IPS-18c (cell line): ENCODE results near the gene CRTAC1.

ENCODE experiments used
- H3K4me3 ChIP-seq: 2 replicates; pipeline ENCODE4 v1.7.0; 2013; ENCODE audit warnings: low read depth, mild to moderate bottlenecking, low read length, moderate library complexity; ENCODE audit not compliant: insufficient read depth
- H3K9me3 ChIP-seq: one replicate; pipeline ENCODE4 v1.6.1; 2013; ENCODE audit warnings: mild to moderate bottlenecking, low read length, moderate library complexity; ENCODE audit not compliant: control insufficient read depth, insufficient read depth

CRTAC1 gene

DNA sequence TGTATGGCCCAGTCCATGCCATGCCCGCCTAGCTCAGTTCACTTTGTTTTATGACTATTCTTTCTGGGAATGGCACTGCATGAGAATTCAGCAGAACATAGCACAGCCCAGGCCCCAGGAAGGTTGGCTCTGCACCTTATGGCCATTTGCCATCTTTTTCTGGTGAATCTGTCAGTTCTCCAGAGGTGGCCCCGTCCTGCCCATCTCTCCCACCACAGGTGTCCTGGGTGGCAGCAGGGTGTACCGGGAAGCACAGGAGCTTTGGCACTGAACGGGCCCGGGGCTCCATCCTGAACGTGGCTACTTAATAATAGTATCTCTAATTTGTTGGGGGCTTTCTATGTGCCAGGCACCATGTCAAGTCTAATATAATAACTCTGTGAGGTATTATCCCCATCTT, 156.1 kb downstream of the CRTAC1 start:
- Histone ChIP-seq H3K9me3 (no peaks in the 10 kb centered on the region), H3K4me3 (no peak overlapping the region)

DNA sequence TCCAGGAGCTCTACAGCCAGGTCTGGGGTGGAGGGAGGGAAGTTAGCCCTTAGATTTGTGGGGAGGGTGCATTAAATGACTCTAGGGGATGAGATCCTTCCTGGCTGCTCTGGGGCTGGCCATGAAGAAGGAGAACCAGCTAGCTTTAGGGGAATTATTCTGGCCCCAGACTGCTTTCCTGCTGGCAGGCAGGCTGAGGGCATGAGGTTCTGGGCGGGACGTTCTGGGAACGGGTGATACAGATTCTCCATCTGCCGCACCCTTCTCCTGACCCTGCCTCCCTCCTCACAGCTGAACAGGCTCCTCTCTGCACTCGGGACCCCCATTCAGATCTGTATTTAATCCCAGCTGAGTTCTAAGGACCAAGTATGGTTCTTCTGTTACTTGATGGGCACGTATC, 156.9 kb downstream of the CRTAC1 start:
- Histone ChIP-seq H3K4me3 (no peak overlapping the region), H3K9me3 (no peaks in the 10 kb centered on the region)

DNA sequence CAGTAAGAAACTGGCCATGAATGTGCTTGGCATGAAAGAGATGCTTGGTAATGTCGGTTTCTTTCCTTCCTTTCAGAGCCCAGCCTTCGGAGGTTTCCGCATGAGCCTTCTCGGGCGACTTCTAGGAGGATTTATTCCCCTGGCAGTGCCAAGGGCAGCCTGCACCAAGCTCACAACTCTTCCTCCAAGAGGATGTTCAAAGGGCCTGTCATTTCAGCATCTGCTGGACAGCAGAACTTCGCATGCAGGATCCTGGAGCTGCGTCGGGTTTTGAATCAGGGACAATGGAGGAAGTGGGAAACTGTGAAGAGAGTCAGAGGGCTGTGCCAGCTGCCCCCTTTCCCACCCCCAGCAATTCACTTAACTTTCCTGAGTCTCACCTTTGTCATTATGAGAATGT, 159.4 kb downstream of the CRTAC1 start:
- Histone ChIP-seq H3K4me3 (no peak overlapping the region), H3K9me3 (no peaks in the 10 kb centered on the region)

DNA sequence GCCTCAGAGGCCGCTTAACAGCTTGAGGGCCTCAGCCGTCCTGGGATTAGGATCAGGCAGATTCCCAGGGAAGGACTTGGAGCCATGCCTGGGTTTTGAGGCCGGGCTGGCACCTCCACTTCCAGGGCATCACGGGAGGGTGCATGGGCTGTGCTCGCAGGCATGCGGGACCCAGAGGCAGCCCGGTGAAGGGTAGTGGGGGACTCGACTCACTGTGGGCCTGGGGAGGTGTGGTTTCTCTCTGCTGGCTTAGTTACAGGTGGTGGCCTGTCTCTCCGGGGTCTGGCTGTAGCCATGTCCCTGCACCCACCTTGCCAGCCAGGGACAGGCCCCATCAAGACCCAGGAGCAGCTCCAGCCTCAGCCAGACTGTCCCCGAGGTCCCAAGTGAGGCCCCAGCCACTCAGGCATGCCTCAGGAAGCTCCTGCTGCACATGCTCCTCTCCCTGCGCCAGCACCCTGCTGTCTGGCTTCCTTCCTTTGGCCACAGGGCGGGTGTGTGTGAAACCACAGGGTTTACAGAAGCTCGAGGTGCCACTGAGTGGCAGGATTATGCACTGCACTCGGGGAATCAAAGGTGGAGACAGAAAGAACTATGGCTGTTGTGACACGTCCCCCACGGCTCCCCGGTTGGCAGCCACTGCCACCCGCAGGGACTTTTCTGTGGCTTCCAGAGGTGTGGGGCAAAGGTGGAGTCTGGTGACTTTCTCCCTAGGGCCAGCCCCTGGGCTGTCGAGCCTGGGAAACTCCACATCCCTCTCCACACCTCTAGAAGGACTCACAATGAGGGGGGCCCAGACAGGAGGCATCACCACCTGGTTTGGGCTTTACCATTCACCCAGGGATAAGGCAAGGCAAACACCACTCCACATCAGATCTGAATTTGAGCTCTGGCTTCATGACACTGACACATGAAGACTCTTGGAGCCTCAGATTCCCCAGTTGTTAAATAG, 161.1 kb downstream of the CRTAC1 start:
- Histone ChIP-seq H3K4me3 (no peak overlapping the region), H3K9me3 (no peaks in the 10 kb centered on the region)

DNA sequence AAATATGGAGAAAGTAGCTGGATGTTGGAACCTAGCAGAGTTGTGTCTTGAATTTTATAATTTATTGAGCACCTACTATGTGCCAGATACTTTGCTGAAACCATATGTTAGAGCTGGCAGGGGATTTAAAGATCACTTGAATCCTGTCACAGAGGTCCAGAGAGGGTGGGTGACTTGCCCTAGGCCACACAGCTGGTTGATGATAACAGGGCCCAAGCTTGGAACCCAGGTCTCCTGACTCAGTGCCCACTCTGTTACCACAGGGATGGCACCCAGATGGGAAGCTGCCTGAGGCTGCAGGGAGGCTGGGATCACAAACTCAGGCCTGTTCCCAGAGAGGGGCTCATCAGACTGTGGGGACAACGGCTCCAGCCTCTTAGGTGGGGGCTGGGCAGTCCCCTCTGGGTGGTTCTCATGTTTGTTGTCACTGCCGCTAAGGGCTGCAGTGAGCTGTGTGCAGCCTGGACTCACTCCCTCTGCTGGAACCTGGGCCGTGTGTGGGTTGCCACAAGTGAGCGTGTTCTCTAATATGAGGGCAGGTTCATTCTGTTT, 162.2 kb downstream of the CRTAC1 start:
- H3K4me3 ChIP-seq: no peak overlapping the region
- H3K9me3 ChIP-seq: no peaks in the 10 kb centered on the region

DNA sequence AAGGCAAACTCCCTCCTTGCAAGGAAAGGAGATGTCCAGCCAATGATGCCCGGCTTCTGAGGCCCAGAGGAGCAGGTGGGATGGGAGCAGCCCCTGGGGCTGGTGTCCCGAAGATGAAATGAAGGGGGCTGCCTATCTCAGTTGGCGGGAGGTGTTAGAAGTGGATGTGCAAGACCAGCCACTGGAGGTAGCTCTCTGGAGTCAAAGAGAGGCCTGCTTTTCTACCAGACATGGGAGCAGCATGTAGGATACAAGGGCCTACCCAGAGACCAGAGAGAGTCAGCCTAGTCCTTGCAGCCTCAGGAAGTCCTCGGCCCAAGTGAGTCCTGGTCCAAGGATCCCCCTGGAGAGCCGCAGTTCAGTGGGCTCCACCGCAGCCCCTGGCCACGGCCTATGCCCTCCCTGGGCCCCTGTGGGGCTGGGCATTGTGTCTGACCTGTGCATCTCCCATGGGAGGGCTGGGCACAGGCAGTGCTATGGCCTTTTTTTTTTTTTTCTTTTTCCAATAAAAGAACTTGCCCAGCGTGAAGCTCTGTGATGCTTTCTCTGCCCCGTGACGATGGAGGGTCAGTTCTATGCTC, 163.1 kb downstream of the CRTAC1 start:
- no peaks in the 10 kb centered on the region for H3K9me3 ChIP-seq
- no peak overlapping the region for H3K4me3 ChIP-seq

DNA sequence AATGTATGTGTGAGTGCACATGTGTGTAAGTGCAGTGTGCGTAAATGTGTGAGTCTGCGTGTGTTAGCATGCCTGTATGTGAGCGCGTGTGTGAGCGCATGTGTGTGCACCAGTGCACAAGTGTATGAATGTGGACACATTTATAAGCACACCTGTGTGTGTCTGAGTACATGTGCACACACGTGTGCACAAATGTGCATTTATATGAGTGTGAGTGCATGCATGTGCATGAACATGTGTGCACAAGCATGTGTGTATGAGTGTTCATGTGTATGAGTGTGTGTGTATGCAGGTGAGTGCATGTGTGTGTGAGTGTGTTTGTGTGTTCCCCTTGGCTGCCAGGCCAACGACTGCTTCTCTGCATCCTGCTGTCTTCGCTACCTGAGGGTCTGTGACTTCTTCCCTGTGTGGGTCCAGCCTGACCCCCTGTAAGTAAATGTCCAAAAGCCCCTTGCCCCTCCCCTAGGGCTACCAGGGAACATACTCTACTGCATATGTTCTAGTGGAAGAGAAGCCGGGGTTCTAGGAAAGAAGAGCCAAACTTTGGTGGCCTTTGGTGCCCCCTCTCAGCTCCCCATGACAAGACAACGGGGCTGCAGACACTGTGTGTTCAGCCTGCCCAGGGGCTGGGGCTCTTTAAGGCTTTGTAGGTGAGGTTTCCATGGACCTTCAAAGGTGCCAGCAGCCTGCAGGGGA, 163.7 kb downstream of the CRTAC1 start:
- Histone ChIP-seq H3K4me3 (no peak overlapping the region), H3K9me3 (no peaks in the 10 kb centered on the region)

DNA sequence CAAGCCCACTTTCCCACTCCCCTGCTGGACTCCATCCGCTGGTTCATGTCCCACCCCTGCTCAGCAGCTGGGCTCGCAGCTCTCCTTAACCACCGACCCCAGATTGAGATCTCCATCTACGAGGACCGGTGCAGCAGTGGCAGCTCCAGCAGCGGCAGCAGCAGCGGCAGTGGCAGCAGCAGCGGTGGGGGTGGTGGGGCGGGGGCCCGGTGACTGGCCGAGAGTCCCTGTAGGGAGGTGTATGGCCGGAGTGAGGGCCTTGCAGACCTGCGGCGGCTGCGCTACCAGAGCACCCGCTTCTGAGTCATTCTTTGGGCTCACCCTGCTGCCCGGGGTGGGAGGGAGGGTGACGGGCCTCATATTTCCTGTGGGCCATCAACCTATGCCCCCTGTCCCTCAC, 164.9 kb downstream of the CRTAC1 start:
- Histone ChIP-seq H3K4me3 (no peak overlapping the region), H3K9me3 (no peaks in the 10 kb centered on the region)

DNA sequence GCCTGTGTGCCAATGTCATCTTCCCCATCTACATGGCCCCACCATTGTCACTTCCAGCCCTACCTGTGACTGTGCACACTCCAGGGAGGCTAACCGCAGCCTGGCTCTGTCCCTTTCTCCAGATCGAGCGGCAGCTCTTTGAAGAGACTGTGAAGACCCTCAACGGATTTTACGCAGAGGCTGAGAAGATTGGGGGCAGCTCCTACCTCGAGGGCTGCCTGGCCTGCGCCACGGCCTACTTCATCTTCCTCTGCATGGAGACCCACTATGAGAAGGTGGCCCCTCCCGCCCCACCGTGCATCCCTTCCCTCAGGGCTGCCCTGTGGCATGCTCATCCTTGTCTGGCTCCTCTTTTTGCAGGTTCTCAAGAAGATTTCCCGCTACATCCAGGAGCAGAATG, 166.6 kb downstream of the CRTAC1 start:
- H3K9me3 ChIP-seq: no peaks in the 10 kb centered on the region
- H3K4me3 ChIP-seq: no peak overlapping the region

DNA sequence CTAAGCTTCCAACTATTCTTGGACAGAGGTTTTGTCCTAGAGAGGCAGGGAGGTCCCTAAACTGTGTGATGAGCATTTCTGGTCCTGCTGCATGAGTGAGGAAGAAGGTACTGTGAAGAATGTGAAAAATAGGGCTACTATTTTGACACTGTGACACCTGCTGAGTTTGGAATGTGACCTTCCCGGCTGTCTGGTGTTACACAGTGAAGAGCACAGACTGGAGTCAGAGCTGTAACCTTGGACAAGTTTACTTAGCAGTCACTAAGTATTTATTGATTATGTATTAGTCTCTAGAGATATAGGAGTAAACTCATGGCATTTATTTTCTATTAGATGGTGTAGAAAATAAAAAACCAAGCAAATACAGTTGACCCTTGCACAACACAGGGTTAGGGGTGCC, 168.5 kb downstream of the CRTAC1 start:
- no peak overlapping the region for H3K4me3 ChIP-seq
- no peaks in the 10 kb centered on the region for H3K9me3 ChIP-seq

DNA sequence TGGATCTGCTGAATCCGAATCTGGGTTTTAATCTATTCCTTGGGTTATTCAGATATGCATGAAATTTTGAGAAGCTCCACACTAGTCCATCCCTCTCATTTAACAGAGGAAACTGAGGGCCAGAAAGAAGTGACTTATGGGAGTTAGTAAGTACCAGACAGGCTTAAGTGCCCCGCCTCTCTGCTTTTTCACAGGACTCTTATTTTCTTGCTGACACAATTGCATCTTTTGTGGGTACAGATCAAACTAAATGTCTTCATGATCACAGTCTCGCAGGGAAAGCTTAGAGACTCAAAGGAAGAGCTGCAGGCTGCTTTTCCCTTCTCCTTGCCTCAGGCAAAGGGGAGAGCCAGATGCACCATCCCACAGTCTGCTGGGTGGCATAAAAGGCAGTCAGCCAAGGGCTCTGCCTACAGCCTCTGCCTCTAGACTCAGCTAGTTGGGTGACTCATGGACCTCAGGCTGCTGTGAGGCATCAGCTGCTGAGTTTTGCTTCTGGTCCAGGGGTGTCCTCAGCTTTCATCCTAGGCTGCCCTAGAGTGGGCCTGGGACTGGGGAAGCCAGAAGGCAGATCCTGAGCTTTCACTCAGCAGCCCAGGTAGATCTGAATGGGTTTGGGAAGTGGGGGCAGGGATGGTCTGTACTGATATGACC, 169.2 kb downstream of the CRTAC1 start:
- no peaks in the 10 kb centered on the region for H3K9me3 ChIP-seq

DNA sequence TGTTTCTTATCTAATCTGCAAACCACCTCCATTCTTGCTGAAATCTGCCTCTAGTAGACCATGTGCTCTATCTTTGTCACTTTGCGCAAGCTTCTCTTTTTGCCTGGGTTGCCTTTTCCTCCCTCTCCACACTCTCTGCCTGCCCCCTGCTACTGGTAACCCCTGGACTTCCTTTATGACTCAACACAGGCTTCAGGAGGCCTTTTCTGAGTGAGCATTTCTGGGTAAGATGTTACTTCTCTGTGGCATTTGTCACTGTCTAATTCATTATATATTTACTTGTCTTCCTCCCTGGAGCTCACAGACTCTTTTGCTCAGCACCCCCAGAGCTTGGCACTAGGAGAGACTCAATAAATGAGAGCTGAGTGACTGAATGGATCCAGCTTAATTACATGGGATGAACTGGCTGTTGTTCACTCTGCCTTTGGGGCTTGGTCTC, 172.4 kb downstream of the CRTAC1 start:
- H3K9me3 ChIP-seq: no peaks in the 10 kb centered on the region
- H3K4me3 ChIP-seq: no peak overlapping the region

More for the DNA sequence above, 169.2 kb downstream of the CRTAC1 start:
- peak overlapping the region; percentile 6; the same call in 1 of the 2 replicates for H3K4me3 ChIP-seq

DNA sequence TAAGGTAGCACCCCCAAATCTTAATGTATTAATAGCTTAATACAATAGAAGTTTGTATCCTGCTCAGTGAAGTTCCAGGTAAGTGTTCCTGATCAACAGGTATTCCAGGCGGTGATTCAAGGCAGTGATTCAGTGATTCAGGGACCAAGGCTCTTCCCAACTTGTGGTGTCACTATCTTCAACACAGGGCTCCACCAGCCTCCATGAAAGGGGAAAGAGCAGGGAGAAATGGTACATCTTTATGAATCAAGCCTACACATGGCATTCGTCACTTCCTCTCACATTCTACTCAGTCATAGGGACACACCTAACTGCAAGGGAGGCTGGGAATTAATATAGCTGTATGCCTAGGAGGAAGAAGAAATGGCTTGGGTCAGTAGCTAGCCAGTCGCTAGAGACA, 175.7 kb downstream of the CRTAC1 start:
- Histone ChIP-seq H3K4me3 (no peak overlapping the region), H3K9me3 (no peaks in the 10 kb centered on the region)

DNA sequence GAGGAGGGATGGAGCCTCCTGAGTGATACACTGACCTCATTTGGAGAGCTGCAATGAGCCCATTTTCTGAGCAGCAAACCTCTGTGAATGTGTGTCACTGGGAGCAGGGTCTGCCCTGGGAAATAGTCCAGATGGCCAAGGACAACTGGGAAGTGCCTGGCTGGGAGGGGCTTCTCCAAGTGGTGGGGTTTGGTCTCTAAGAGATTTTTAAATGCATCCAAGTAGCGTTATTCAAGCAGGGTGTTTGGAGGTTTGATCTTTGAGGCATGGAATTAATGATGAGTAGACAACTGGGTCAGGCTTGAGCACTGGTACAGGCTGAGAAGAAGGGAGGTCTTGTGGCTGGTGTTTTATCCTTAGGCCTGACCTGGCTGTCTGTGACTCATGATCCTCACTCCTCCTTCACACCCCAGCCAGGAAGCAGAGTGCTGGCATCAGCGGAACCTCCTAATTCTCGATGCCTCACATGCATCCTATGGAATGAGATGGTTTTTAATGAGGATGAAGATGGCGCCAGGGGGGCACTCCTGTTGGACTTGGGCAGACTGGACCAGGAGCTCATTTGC, 177.5 kb downstream of the CRTAC1 start:
- no peaks in the 10 kb centered on the region for H3K9me3 ChIP-seq
- no peak overlapping the region for H3K4me3 ChIP-seq

DNA sequence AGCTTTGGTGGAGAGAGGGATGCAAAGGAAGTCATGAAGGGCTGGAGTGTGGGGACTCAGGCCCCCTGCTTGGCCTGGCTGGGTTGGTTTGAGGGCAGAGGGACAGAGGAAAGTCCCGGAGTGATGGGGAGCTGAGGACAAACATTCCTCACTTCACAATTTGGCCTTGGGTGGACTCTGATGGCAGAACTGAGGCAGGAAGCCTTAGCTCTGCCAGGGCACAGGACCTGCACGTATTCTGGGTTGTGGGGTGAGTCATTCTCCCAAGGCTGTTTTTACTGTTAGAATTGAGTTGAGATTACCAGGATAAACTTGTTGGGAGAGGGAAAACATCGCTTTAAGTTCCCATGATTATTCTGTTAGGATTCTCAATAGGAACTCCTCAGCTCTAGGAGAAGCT, 178.1 kb downstream of the CRTAC1 start:
- H3K4me3 ChIP-seq: no peak overlapping the region
- no peaks in the 10 kb centered on the region for H3K9me3 ChIP-seq

DNA sequence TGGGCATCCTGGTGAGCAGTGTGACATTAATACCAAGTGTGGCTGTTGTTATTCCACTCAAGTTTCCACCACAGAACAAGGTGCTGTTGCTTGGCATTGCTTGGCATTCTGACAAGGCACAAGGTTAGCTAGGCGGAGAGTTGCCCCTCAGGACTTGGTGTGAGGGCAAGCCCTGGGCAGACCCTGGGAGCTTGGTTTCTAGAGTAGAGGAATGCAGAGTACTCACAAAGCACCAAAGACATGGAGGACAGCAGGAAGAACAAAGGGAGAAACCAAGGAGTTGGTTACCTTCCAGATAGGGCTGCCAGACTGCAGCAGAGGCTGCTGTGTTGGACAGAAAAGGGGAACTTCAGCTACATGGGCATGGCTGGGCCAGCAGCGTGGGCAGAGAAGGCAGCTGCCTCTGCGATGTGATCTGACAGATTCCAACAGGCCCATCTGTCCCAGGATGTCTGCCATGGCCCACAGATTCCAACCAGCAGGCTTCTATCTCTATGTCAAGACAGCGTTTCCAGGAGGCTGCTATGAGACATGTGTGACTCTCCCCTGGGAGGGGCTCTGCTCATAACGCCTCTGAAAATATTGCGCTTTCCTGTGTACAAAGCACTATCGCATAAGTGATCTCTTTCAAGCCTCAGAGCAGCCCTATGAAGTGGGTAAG, 178.9 kb downstream of the CRTAC1 start:
- no peak overlapping the region for H3K4me3 ChIP-seq

More for the DNA sequence above, 178.9 kb downstream of the CRTAC1 start:
- no peaks in the 10 kb centered on the region for H3K9me3 ChIP-seq
